Right lobe of liver (tissue), 6 donors: ENCODE data around the gene HTR3B. TPM values are rescaled to one million over a fixed set of nuclear protein-coding genes. Genes with fewer than 3 reads are reported as not detected.
"Not testable (repeated sequence)": the region's sequence is repeated elsewhere in the genome, so short reads cannot be mapped to it uniquely, and the experiment has no call there.

Source experiments
- ATAC-seq, 4 donors: fragments of 200-7000 bp; cut with Tn5 transposase; one replicate each; pipeline ENCODE4 v1.9.1; 2020; ENCODE audit warnings: mild to moderate bottlenecking in 4 of 4, moderate library complexity in 4 of 4
- DNase-seq, 3 donors: peaks; one replicate each; pipeline ENCODE4 v3.0.0-alpha.2; 2020
- H3K27ac ChIP-seq, 3 donors: fragments of 200-600 bp; one replicate each; pipeline ENCODE4 v1.8.0; 2022
- H3K27me3 ChIP-seq, 2 donors: fragments of 200-600 bp; one replicate each; pipeline ENCODE4 v1.8.0; 2022
- H3K36me3 ChIP-seq, 4 donors: fragments of 200-600 bp; sonication (generic) in 1 of 4; one replicate each; pipeline versions ENCODE4 v1.5.1 to v1.8.0; 2017 to 2022; ENCODE audit warnings: control low read depth in 1 of 4
- H3K4me1 ChIP-seq, 4 donors: fragments of 200-600 bp; sonication (generic) in 1 of 4; one replicate each; pipeline versions ENCODE4 v1.5.1 to v1.8.0; 2017 to 2022; ENCODE audit warnings: control low read depth in 1 of 4
- H3K4me3 ChIP-seq, 3 donors: fragments of 200-600 bp; one replicate each; pipeline ENCODE4 v1.8.0; 2022
- H3K9me3 ChIP-seq, 4 donors: fragments of 200-600 bp; sonication (generic) in 1 of 4; one replicate each; pipeline versions ENCODE4 v1.5.1 to v1.8.0; 2017 to 2022; ENCODE audit warnings: control low read depth in 1 of 4
- POLR2A ChIP-seq: fragments of 450-650 bp; IDR thresholded peaks from one replicate; pipeline ENCODE4 v1.6.1; 2017; ENCODE audit warnings: antibody characterized with exemption, mild to moderate bottlenecking
- whole genome bisulfite sequencing: methylation state at CpG from one replicate; pipeline ENCODE4 v1.1.6; 2018; ENCODE audit warnings: low coverage, low lambda C conversion rate; ENCODE audit not compliant: insufficient coverage; ENCODE audit errors: missing lambda C conversion rate; 5-methylcytosine and 5-hydroxymethylcytosine counted together
- intact Hi-C, 2 donors: fragments of 100-400 bp; cut with DNase I; formaldehyde crosslinking; loops; one replicate each; pipeline versions ENCODE4 v1.11.2 to v1.14.1; 2022
- total RNA-seq, 6 experiments: library from RNA; depleted of rRNA in 2 of 6; stranded (reverse); fragments of >200 nt in 2 of 6; fragmentation: NEBNext Ultra II Directional in 3 of 6; extraction: Animal tissue kit (Norgen Biotek cat#: 25700) in 3 of 6; gene quantifications; one replicate each; pipeline versions ENCODE4 v1.1.0 to v1.2.4, GENCODE V29; 2016 to 2023
- TF ChIP-seq, protein P1 (sequence below), 4 donors: fragments of 200-600 bp in 3 of 4; fragments of 450-650 bp in 1 of 4; IDR thresholded peaks; one replicate each; pipeline versions ENCODE4 v1.5.1 to v1.8.0; 2016 to 2022; ENCODE audit warnings: antibody characterized with exemption in 4 of 4, mild to moderate bottlenecking in 2 of 4
- donor health status: DM: no; HTN: yes; CAD: no.
- donor health status: DM: no; HTN: no; CAD: no.
- donor health status: DM: no; HTN: no; CAD: no.
- donor health status: DM: no; HTN: yes; CAD: no.
- donor health status: DM: no; HTN: yes; CAD: no.

Gene HTR3B
- total RNA-seq, 6 experiments from 2014 or later: not detected

DNA sequence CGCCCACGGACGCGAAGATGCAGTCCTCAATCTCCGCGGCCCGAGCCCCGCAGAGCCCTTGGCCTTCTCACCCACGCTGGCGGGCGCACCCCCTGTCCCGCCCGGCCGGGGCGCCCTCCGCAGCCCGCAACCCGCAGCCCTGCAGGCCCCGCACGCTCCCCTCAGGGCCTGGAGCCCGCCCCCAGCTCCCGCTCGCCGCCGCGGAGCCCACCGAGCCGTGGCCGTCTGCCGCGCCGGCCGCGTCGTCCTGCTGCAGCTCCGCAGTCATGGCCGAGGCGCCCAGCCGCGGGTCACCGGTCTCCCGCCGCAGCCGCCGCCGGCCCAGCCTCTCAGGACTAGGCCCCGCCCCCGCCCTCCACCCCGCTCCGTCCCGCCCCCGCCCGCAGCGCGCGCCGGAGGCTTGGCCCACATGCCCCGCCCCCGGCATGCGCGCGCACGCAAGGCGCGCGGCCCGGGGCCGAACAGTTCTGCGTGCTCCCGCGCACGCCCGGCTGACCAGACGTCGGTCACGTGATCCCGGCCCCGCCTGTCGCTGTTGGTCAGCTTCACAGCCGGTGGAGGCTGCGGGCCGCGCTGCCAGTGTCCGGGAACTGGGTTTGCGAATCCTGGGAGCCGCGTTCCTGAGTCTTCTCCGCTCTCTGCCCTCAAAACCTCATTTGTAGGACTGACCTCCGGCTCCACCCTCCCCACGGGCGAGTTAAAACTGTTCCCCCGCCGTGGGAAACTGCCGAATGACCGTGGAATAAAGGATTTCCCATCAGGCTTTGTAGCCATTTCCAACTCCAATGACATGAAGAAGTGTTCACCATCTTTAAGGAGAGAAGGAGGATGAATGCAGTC is 29.1 kb upstream of the HTR3B start, which contains the start of gene USP28:
Gene USP28, minus strand, starts transcription at position 339 of the 840 bp plus-strand sequence. Its CDS starts 71 bp downstream, at position 268.
- Histone ChIP-seq H3K4me3 (peak within 1 kb of the TSS; percentile 61 to 84 (median 69)), H3K36me3 (no peaks in the 10 kb centered on the region), H3K9me3 (no peaks in the 10 kb centered on the region), H3K27me3 (no peaks in the 10 kb centered on the region), H3K4me1 (peaks cover 0 to 8% (median 2%) of the 10 kb centered on the region in 4 donors), H3K27ac (peak within 1 kb of the TSS; percentile 85 to 93 (median 92))
- DNase-seq (peak; percentile 98 to 99 (median 99)), ATAC-seq (peak; percentile 91 to 98 (median 96))
- TF ChIP-seq, protein P1, sequence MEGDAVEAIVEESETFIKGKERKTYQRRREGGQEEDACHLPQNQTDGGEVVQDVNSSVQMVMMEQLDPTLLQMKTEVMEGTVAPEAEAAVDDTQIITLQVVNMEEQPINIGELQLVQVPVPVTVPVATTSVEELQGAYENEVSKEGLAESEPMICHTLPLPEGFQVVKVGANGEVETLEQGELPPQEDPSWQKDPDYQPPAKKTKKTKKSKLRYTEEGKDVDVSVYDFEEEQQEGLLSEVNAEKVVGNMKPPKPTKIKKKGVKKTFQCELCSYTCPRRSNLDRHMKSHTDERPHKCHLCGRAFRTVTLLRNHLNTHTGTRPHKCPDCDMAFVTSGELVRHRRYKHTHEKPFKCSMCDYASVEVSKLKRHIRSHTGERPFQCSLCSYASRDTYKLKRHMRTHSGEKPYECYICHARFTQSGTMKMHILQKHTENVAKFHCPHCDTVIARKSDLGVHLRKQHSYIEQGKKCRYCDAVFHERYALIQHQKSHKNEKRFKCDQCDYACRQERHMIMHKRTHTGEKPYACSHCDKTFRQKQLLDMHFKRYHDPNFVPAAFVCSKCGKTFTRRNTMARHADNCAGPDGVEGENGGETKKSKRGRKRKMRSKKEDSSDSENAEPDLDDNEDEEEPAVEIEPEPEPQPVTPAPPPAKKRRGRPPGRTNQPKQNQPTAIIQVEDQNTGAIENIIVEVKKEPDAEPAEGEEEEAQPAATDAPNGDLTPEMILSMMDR (IDR thresholded peaks at IDR 0.05): peak in 1 of 4 donors; percentile 15
- peak; percentile 87 for TF ChIP-seq POLR2A
- WGBS: 0% methylated on average over 6 of the region's 95 CpGs
- intact Hi-C loops: no loop called here

- ATAC-seq (no peak), DNase-seq (no peak)
- peaks cover 0 to 8% (median 2%) of the 10 kb centered on the region in 4 donors for H3K4me1 ChIP-seq
These were observed 28.4 kb upstream of the HTR3B start for GRCh38 chr11:113876074-113876797.

DNA sequence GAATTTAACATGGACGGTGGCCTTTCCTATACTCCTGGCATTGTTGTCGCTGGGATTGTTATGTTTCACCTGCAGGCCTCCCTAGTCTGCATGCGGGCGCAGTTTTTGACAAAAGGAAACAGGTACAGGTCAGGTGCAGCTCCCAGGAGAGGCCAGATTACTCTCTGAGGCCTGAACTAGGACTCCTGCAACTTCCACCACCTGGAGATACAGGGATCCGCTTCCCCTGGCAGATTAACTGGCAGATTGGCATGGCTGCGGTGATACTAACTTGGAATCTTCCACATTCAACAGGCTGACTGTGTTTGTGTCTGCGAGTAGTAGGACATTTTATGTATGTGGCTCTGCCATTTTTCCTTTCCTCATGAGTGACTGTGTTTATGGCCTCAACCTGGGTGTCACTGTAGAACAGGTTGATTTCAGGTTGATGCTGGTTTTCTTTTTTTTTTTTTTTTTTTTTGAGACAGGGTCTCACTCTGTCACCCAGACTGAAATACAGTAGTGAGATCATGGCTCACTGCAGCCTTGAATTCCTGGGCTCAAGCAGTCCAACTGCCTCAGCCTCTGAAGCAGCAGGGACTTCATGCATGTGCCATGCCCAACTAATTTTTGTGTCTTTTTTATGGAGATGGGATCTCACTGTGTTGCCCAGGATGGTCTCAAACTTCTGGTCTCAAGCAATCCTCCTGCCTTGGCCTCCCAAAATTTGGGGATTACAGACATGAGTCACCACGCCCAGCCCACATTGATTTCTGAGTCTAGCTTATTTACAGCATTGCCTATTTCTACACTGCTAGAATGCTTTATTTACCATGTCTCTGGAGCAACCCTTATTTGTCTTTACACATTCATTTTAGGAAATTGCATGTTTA is 27.6 kb upstream of the HTR3B start:
- WGBS: 88% methylated on average over 2 of the region's 8 CpGs
- H3K4me3 ChIP-seq: no peak overlapping the region
- no peaks in the 10 kb centered on the region for H3K27me3 ChIP-seq
- intact Hi-C loops: no loop called here
- H3K36me3 ChIP-seq: no peaks in the 10 kb centered on the region
- no peaks in the 10 kb centered on the region for H3K9me3 ChIP-seq
- DNase-seq: no peak
- ATAC-seq: no peak
- H3K27ac ChIP-seq: no peak overlapping the region
- no peak for TF ChIP-seq POLR2A
- TF ChIP-seq, protein P1 (IDR thresholded peaks at IDR 0.05): no peak
- H3K4me1 ChIP-seq: peaks cover 0 to 8% (median 2%) of the 10 kb centered on the region in 4 donors

More at GRCh38 chr11:113876074-113876797, 28.4 kb upstream of the HTR3B start:
- Histone ChIP-seq H3K27ac (peak overlapping the region; percentile 85 to 93 (median 92)), H3K27me3 (no peaks in the 10 kb centered on the region), H3K4me3 (peak overlapping the region; percentile 56 to 84 (median 69)), H3K36me3 (no peaks in the 10 kb centered on the region), H3K9me3 (no peaks in the 10 kb centered on the region)
- 55% methylated on average over 10 of the region's 24 CpGs for WGBS
- TF ChIP-seq, protein P1 (IDR thresholded peaks at IDR 0.05): no peak
- no peak for TF ChIP-seq POLR2A
- intact Hi-C loops: no loop called here

DNA sequence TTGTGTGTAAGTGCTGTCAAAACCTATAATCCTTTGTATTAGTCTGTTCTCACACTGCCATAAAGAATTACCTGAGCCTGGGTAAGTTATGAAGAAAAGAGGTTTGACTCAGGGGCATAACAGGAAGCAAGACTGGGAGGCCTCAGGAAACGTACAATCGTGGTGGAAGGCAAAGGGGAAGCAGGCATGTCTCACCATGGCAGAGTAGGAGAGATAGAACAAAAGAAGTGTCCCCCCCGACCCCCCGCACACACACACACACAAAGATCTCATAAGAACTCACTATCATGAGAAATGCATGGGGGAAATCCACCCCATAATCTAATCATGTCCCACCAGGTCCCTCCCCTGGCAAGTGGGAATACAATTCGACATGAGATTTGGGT is 26.9 kb upstream of the HTR3B start:
- Histone ChIP-seq H3K9me3 (no peaks in the 10 kb centered on the region), H3K4me3 (no peak overlapping the region), H3K36me3 (no peaks in the 10 kb centered on the region), H3K27me3 (no peaks in the 10 kb centered on the region), H3K27ac (no peak overlapping the region), H3K4me1 (peaks cover 0 to 8% (median 2%) of the 10 kb centered on the region in 4 donors)
- intact Hi-C loops: no loop called here
- ATAC-seq (no peak), DNase-seq (no peak)
- TF ChIP-seq POLR2A: no peak
- TF ChIP-seq, protein P1 (IDR thresholded peaks at IDR 0.05): no peak
- 63% methylated on average over 5 of the region's 5 CpGs for WGBS

DNA sequence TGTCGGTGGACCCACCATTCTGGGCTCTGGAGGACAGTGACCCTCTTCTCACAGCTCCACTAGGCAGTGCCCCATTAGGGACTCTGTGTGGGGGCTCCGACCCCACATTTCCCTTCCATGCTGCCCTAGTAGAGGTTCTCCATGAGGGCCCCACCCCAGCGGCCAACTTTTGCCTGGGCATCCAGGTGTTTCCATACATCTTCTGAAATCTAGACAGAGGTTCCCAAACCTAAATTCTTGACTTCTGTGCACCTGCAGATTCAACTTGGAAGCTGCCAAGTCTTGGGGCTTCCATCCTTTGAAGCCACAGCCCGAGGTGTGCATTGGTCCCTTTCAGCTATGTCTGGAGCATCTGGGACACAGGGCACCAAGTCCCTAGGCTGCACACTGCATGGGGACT is 25.1 kb upstream of the HTR3B start:
- H3K27me3 ChIP-seq, intact Hi-C loops, H3K36me3 ChIP-seq, ATAC-seq, H3K4me3 ChIP-seq, H3K4me1 ChIP-seq, H3K9me3 ChIP-seq, DNase-seq, H3K27ac ChIP-seq: not testable (repeated sequence)
- whole genome bisulfite sequencing: 100% methylated on average over 1 of the region's 4 CpGs
